ENCODE measurements around the gene ATG7.

ATG7 gene

GRCh38 chr3:11600501-11601282, 328.5 kb downstream of the ATG7 start:
- DNase-seq = no peak

GRCh38 chr3:11601446-11602238, 329.4 kb downstream of the ATG7 start:
- peak; percentile 9 for DNase-seq

GRCh38 chr3:11602239-11602840, 330.1 kb downstream of the ATG7 start:
- DNase-seq = no peak

- DNase-seq = no peak
Observed at GRCh38 chr3:11602886-11603527, 330.8 kb downstream of the ATG7 start.

- DNase-seq = no peak
Observed at GRCh38 chr3:11603628-11604027, 331.4 kb downstream of the ATG7 start.

GRCh38 chr3:11604139-11604892, 332.1 kb downstream of the ATG7 start:
- DNase-seq = no peak

GRCh38 chr3:11605398-11605797, 333.2 kb downstream of the ATG7 start:
- no peak for DNase-seq

- DNase-seq = no peak
Observed at GRCh38 chr3:11606090-11606784, 334.0 kb downstream of the ATG7 start.

GRCh38 chr3:11606865-11607440, 334.8 kb downstream of the ATG7 start:
- no peak for DNase-seq
